Eye (tissue), 1 donor: ENCODE results near the gene RAB27A.

Experiments used
- DNase-seq: peaks from one replicate; pipeline ENCODE4 v3.0.0-alpha.2; 2015

The RAB27A gene

DNA sequence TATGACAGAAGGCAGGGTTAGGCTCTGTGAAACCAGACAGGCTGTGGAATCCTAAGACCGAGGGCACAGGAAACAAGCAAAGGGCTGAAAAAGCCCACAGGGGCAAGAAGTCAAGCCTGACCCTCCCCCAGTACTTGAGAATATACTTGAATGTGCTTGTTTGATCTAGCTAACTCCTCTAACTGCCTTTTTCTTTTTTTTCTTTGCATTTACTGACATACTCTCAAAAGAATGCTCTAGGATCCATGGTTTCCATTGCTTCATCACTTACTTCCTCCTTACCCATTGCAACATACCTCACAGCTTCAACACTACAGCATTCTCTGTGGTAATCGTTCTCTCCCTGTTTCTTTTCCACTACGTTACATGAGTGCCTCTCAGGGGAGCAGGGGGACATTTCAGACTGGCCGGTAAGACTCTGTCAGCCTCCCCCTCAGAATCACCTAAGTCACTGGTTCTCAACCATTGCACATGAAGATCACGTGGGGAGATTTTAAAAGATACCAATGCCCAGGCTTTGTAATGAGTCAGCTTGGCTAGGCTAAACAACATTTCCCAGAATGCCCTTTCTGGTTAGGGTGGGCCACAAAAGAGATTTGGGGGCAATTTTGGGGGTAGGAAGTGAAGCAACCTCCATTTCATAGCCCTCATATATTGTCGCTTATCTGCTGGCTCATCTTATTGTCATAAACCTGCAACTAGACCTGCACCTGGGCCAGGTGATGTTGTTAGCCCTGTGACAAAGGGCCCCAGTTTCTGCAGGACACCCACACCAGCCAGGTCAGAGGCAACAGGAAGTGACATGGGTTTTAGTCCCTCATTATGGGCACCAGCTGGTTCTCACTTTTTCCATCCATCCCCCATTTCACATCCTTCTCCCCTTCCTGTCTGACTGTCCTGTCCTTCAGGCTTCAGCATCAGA lies 68.3 kb downstream of the RAB27A start:
- DNase-seq: peak; percentile 16

DNA sequence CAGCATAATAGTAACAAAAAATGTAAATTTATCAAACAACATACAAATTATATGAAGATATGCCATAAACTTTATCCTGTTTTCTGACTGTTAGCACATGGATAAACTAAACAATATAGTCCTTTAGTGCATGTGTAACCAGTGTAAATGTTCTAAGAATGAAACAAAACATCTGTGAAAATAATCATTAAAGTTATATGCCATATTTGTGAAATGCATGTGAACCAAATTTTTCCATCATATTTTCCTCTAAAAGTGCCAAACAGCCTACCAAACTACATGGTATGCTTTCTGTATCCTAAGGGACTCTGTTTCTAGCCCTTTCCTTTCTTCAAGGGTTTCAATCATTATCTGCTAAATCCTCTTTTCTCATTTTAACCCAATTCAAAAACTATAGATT lies 69.0 kb downstream of the RAB27A start:
- DNase-seq: no peak

DNA sequence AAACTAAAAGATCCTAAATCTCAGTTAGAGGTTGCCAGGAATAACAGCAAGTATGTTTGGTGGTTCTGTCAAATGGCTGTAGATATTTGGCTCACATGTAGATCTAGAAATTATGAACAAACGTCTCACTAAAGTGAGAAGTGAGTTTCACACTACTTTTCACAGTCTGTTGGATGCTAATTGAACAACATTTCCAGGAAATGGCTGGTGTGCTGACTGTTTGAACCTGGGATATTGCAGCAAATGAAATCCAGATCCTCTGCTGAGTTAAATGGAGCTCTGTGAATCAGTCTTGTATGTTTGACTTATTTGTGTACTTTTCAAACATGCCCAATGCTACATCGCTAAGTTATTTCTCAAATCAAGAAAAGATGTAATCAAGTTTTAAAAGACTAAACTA lies 71.6 kb downstream of the RAB27A start:
- DNase-seq: peak; percentile 37

DNA sequence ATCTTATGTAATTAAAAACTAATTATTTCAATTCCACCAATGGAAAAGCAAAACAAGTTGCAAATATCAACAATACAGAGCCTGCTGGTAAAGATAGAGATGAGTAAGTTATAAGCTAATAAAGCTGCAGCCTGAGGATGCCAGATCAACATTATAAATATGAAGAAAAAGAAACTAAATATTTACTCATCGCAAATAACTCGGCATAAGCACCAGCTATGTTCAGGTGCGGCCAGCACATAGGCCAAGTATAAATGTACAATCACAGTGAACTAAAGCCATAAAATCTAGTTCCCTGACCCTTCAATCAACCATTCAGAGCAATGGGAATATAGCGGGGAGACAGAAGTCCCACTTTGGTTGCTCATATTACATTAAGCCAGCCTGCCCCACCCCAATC lies 85.1 kb downstream of the RAB27A start:
- no peak for DNase-seq

DNA sequence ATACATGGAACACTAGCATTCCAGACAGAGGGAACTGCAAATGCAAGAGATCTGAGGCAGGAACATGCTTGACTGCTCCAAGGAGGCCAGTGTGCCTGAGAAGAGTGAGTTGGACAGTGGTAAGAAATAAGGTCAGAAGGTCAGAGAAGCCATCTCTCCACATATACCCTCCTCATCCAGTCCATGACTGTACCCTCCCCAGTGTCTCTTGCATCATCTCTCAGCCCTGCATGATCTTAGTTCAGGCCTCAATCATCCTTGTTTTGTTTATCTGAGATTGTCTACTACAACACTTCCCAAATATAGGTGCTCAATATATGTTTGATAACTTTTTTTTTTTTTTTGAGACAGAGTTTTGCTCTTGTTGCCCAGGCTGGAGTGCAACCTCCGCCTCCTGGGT lies 87.4 kb downstream of the RAB27A start:
- DNase-seq: no peak

DNA sequence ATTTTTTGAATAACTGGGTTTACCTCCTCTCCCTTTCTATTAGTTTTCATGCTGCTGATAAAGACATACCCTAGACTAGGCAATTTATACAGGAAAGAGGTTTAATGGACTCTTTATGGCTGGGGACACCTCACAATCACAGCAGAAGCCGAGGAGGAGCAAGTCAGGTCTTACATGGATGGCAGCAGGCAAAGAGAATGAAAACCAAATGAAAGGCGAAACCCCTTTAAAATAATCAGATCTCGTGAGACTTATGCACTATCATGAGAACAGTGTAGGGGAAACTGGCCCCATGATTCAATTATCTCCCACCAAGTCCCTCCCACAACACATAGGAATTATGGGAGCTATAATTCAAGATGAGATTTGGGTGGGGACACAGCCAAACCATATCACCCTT lies 90.9 kb downstream of the RAB27A start:
- no peak for DNase-seq

DNA sequence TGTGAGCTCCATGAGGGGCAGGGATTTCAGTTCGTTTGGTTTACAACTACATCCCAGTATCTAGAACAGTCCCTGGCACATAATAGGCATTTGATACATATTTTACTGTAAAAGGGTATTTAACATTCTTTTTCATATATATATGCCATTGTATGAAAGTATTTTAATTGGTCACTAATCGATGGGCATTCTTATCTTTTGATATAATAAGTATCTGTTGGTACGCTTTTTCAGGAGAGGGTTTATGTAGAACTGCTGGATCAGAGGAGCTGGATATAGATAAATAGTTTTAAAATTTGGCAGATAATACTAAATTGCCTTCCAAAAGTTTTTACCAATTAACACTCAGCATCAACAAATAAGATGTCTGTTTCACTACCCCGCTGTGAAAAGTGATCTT lies 91.9 kb downstream of the RAB27A start:
- no peak for DNase-seq

DNA sequence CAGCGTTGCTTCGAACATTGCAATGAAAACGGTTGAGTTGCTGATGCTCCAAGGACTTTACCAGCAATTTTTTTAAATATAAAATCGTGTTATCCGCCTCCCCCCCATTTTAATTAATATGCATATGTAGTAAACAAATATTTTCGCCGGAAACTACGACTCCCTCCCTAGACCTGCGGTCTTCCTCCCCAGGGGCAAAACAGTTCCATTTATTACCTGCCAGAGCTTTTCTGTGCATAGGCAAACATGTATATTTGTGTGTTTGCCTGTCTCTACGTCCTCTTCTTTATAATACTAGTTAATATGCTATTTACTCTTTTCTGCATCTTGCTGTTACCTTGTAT lies 92.3 kb downstream of the RAB27A start:
- no peak for DNase-seq

DNA sequence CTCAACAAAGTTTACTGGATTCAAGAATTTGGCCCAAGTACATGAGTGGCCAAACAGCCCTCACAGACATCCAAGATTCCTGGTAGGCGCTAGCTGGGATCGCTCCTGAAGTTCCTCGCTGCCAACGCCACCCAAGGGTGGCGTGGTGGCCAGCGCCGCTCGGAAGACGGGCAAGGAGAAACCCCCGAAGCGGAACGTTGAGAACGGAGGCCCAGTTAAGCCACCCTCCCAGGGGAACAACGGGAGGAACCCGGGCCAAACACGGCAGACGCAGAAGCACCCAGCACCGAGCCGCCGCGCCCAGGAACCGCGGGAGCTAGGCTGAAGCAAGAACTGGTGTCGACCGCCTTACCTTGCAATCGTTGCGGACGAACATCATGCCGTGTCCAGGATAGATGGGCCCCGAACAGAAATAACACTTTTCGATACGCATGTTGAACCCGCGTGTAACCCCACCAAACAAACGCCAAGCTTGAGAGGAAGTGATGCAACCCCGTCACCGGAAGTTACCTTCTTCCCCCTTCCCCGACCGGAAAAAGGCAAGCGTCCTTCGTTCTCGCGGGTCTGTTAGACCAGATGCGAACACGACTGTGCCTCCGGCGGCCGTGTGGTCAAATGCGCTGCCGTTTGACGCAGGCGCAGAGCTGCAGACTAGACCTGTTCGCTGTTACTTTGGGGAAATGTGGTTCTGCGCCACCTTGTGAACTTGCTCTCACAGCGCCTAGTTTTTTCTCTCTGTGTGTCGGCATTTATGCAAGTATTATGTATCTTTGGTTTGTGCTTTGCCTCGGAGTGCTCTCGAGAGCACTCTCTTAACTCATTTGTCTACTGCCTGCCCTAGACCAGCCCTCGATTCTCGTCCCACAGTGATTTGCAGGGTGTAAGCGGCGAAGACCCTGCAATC lies 92.9 kb downstream of the RAB27A start, which contains the start of gene RSL24D1:
RSL24D1 (minus strand) TSS at position 484 of the 904 bp plus-strand sequence; CDS start at position 433, 51 bp downstream.
- peak; percentile 99 for DNase-seq

DNA sequence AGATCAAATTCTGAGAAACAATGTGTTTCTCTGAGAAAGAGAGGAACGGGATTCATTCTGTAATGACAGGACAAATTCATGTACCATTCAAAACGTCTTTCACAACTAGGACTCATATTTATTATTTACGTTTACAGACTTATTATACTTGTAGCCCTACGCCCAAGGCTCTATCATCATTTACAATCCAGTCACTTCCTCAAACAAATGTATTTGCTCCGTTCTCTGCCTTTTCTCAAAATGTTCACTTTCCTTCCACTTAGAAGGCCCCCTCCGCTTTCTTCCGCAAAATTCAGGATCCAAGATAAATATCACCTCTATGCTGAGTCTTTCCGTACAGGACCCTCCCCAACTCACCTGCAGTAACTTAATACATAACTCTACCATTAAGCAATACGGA lies 93.6 kb downstream of the RAB27A start:
- DNase-seq: no peak

DNA sequence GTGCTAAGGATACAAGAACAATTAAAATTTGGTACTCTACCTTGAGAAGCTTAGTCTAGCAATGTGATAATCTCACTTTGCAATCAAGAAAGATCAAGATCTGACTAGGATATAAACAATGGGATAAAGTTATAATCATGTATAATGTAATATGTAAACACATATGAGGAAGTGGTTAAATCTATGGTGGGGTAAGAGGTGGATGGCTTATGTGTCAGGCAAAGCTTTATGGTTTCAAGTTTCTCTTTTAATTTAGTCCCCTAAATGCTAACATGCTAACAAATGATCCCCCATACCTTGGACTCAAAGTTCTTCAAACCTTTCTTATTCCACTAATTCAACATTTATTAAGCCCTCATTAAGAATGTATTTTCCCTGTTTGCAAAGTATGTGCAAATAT lies 95.4 kb downstream of the RAB27A start:
- no peak for DNase-seq

DNA sequence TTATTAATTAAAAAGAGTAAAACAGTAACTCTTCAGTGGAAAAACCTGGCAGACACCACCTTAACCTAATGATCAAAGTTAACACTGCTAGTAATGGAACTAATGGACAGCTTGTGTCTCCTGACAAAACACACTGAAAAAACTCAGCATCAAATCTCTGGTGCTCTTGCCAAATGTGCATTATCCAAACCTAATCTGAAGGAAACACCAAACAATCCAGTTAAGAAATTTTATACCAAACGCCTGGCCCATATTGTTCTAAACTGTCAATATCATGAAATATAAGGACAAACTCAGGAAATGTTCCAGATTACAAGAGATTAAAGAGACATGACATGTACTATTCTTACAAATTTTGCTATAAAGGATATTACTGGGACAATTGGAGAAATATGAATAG lies 103.3 kb downstream of the RAB27A start:
- DNase-seq: no peak

DNA sequence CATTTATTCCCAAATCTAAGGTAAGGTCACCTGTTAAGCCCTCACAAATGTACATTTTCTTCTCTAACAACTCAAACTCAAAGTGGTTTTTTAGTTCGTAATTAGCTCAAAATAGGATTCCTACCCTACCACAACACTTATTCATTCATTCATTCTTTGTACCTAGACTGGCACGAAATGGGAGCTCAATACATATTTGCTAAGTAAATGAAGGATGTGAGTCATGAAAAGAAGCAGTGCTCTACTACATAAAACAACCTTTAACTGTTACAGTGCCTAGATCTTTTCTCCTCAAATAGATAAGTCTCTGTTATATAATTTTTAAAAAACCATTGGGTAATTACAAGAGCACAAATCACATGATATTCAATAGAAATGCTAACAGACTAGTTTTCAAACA lies 105.9 kb downstream of the RAB27A start:
- no peak for DNase-seq

DNA sequence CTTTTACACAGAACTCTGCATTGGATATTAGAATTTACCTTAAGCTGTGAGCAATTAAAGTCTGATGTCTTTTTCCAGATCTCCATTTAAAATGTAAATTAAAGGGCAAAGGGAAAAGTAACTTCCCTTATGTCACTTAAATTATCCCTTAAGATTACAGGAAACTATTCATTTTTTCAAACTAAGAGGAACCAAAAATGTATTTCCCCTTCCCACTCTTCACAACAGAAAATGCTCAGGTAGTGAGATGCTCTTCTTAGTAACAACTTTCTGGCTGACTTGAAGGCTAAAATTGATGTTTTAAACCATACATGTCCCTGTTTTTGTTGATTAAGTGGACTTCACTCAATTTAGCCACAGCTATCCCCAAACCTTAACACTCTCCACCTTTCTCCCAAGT lies 110.5 kb downstream of the RAB27A start:
- no peak for DNase-seq

DNA sequence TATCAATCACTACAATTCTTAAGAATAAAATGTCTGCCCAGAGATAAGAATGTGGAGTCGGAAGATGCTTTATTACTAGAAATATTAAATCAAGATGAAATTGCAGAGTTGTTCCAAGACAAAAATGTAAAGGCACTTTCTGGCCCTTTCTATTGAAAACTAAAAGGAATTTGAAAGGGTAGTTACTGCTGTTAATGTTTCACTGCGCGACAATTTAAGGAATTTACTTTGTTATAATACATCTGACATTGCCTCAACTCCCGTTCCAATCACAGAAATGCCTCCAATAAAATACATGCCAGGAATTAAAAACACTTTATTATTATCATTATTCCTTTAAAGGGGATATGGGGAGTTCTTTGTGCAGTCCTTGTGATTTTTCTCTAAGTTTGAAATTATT lies 119.3 kb downstream of the RAB27A start:
- DNase-seq: no peak

DNA sequence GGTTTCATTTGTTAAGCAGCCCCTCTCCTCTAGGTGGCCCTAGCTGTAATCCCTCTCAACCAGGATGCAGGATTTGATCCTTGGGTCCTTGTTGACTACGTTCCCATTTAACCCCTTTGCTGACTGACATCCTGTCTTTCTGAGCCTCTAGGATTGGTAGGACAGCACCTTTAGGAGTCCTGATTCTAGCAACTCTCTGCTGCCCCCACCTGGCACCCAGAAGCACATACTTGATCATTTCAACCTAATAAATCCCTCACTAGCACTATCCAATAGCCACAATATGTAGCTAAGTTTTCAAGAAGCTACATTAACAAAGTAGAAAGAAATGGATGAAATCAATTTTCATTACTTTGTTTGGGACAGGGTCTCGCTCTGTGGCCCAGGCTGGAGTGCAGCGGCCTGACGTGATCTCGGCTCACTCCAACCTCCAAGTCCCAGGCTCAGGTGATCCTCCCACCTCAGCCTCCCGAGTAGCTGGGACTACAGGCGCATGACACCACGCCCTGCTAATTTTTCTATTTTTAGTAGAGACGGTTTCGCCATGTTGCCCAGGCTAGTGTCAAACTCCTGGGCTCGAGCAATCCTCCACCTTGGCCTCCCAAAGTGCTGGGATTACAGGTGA lies 121.2 kb downstream of the RAB27A start:
- DNase-seq: peak; percentile 88

DNA sequence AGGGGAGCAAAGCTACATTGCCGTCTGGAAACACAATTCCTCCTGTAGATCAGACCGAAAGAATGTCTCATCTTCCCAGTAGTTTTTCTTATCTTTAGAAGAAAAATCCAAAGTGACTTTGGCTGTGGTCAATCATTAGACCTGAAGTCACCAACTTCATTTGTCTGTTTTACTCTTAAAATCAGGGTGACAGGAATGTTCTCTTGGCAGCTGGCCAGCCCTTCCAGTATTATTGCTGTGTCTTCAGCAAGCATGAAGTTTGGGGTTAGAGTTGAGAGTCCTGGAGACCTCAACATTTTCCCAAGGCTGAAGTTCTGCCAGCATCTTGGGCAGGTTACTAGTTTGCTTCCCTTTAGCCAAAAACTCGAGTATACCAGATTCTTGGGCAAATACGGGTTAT lies 125.3 kb downstream of the RAB27A start:
- DNase-seq: no peak
